ENCODE results near the gene OSTM1.
"Not testable (repeated sequence)": the region's sequence is repeated elsewhere in the genome, so short reads cannot be mapped to it uniquely, and the experiment has no call there.

OSTM1 gene

GRCh38 chr6:108013787-108014439 is 60.6 kb downstream of the OSTM1 start:
- DNase-seq: no peak

DNA sequence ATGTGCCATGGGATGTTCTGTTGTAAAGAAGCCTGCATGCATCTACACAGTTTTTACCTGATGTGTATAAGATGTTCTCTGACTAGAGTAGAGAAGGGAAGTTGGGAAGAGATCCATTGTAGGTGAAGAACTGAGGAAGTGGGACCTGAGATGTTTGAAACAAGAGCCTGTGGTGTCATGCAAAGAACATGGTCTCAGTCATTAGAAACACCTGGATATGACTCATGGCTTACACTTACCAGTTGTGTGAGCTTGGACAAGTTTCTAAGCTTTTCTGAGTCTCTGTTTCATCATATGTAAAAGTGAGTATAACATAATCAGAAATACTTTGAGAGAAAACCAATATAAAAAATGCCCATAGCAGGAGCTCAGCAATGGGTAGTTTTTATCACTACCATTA is 64.6 kb downstream of the OSTM1 start:
- DNase-seq: no peak

- not testable (repeated sequence) for DNase-seq
Measured at GRCh38 chr6:108009258-108009657, 65.3 kb downstream of the OSTM1 start.

DNA sequence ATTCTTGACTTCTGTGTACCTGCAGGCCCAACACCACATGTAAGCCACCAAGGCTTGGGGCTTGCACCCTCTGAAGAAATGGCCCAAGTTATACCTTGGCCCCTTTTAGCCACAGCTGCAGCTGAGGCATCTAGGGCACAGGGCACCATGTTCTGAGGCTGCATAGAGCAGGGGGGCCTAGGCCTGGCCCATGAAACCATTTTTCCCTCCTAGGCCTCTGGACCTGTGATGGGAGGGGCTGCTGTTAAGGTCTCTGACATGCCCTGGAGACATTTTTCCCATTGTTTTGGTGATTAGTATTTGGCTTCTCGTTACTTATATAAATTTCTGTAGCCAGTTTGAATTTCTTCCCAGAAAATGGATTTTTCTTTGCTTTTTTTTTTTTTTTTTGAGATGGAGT is 66.2 kb downstream of the OSTM1 start:
- DNase-seq: no peak

DNA sequence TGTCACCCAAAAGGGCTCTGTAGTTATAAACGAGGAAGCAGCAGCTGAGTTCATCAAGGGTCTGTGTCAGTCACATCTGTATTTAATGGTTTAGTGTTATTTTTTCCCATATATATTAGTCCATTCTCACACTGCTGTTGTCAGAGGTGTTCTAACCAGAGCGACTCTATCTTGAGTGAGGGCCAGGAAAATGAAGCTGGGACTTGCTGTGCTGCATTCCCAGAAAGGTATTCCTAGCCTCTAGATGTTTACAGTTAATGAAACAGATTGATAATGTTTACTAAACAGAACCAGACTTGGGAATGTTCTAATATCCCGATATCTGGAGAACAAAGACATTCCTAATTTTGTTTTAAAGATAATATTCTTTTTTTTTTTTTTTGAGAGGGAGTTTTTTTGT is 68.6 kb downstream of the OSTM1 start:
- no peak for DNase-seq

GRCh38 chr6:108004861-108005260 is 69.7 kb downstream of the OSTM1 start:
- DNase-seq: no peak

DNA sequence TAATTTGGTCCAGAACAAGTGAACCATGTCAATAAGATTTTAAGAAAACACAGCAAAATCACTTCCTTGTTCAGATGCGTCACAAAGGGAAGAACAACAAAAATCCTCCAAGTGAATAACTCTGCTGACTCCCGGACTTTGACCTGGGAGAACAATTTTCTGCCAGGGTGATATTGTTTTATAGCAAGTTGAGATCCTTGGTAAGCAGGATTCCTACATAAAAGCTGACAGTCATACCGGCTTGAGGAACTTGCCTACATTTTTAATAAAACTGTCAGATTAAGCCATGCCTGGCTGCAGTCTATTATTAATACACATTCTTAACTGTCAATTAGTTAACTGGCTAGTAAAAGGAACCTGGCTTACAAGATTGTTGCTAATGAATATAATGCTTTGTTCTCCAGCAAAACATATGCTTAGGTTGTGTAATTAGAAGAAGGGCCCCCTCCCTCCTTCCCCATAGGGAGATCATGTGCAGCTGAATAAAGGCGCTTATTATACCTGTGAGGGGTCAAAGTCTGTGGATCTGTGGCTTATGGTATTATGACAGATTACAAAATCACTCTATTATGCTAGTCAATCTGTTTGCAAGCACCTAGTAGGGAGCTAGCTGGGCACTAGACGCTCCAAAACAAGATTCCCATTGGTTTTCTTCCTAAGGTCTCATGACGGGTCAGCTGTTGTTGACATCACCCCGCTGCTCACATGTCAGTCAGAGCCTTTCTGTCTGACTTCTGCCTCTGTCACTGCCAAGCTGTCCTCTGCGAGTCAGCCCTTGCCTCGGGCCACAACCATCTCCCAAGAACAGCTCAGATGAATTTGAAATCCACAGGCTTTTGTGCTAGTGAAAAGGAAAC is 71.9 kb downstream of the OSTM1 start:
- DNase-seq: no peak

DNA sequence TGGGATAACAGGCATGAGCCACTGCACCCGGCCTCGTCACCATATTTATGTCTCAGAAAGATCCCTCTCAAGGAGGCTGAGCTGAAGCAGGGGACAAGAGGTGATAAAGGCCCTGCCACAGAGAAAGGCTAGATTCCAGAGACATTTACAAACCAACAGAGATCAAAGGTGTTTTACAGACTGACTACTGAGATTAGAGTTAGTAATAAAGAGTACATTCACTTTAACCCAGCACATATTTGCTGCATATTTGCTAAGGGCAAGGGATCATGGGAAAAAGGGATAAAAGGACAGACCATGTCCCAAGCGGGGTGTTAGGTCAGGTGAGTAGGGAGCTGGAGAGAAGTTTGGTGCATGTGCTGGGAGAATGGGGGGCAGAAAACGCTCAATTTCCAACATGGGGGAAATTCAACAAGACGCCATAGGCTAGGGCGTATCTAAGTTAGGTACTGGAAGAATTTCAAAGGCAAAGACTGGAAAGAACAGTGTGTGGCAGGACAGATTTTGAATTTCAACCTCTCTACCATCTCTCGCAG is 72.8 kb downstream of the OSTM1 start:
- no peak for DNase-seq

DNA sequence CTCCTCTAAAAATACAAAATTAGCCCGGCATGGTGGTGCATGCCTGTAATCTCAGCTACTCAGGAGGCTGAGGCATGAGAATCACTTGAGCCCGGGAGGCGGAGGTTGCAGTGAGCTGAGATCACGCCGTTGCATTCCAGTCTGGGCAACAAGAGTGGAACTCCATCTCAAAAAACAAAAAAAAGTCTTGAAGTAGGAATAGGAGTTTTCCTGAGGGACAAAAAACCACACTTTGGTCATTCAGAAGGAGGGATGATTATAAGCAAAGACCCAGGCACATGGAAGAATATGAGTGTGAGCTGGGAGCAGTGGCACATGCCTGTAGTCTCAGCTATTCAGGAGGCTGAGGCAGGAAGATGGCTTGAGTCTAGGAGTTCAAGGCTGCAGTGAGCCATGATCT is 74.3 kb downstream of the OSTM1 start:
- not testable (repeated sequence) for DNase-seq

GRCh38 chr6:107999341-107999740 is 75.2 kb downstream of the OSTM1 start:
- DNase-seq: no peak

GRCh38 chr6:107991772-107992550 is 82.6 kb downstream of the OSTM1 start:
- no peak for DNase-seq

All from NCI-H1092 (cell line).